HuH-7 (cell line): ENCODE results near the gene DAZL.
"Not testable (repeated sequence)": the region's sequence is repeated elsewhere in the genome, so short reads cannot be mapped to it uniquely, and the experiment has no call there.

Experiments
- DNase-seq: peaks from one replicate; pipeline ENCODE4 v3.0.0; 2011; ENCODE audit warnings: low spot score

The DAZL gene, protein sequence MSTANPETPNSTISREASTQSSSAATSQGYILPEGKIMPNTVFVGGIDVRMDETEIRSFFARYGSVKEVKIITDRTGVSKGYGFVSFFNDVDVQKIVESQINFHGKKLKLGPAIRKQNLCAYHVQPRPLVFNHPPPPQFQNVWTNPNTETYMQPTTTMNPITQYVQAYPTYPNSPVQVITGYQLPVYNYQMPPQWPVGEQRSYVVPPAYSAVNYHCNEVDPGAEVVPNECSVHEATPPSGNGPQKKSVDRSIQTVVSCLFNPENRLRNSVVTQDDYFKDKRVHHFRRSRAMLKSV

DNA sequence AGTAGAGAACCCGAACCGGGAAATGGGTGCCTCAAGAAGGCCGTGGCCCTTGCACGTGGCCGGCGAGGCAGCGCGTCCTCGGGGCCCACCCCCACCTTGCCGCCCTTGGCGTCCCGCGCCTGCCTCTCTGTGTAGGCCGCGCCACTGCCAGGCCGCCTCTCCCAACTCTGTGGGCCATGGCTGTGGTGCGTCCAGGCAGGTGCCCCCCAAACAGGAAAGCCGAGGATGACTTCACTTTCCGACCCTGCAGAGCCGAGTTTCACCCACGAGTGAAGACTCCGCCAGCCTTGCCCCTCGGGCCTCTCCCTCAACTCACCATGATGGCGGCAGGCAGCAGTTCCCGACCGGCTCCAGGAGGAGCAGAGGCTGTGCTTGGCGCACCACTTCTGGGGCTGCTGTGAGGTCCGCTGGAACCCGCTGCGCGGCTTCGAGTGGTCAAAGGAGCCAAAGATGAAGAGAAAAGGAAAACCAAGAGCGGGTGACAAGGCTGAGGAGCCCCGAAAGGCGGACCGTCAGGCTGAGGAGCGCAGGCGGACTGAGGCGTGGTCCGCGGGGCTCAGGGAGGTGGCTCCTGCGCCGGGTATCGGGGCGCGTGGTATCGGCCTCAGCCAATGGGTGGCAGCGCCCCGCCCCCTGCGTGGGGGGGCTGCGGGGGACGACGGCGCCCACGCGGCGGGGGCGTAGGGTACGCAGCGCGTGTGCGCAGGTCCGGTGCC, at the start of gene DAZL:
DAZL (minus strand) TSS at position 537 of the 716 bp plus-strand sequence; CDS start at position 319, 218 bp downstream.
- DNase-seq = no peak

DNA sequence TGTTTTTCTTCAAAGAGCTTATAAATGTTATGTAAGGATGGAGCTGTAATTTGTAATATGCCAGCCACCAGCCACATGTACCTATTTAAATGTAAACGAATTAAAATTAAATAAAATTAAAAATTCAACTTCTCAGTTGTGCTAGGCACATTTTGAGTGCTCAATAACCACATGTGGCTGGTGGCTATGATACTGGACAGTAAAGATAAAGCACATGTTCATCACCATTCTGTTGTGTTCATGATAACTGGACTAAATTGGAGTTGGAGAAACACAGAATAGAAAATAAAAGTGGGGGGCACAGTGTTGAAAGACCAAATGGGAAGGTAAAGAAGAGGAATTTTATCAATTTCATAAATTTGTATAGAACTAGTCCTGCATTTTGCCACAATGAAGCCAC, 49.8 kb upstream of the DAZL start:
- no peak for DNase-seq

DNA sequence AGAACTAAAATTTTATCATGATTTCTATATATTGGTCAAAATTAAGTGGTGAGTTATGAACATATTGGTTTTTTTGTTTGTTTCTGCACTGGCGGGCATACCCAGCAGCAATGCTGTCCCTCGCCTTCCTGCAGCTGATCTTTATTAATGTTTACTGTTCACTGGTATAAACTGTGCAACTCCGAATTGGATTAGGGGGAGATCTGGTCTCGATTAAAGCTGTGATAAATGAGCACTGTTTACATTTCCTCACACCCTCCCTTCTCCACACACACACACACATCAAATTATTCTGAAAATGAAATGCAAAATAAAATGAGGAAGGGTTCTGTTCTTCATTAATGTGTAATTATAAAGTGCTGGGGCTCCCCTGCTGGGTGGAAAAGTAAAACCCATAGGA, 48.5 kb upstream of the DAZL start:
- DNase-seq = no peak

DNA sequence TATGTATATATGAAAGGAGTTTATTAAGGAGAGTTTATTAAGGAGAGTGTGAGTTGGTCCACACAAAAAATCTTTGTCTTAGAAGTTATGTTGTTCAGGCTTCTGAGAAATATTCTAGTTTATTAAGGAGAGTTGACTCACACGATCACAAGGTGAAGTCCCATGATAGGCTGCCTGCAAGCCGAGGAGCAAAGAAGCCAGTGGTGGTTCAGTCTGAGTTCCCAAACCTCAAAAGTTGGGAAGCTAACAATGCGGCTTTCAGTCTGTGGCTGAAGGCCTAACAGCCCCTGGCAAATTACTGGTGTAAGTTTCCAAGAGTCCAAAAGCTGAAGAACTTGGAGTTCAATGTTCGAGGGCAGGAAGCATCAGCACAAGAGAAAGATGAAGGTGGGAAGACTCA, 42.4 kb upstream of the DAZL start:
- no peak for DNase-seq

DNA sequence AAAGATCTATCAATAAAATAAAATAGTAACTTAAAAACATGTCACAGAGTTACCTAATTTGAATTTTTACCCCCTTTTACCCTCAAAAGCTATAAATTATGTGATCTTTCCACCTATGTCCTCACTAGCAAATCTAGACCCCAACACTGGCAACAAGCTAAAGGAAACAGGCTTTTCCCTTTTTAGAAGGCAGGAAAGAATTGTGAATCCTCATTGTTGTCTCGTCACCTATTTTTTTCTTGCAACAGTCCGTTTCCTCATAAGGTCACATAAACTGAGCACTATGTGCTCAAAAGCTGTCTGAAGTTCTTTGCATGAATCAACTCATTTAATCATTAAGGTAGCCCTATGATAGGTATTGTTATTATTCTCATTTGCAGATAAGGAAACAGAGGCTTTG, 34.6 kb upstream of the DAZL start:
- no peak for DNase-seq

DNA sequence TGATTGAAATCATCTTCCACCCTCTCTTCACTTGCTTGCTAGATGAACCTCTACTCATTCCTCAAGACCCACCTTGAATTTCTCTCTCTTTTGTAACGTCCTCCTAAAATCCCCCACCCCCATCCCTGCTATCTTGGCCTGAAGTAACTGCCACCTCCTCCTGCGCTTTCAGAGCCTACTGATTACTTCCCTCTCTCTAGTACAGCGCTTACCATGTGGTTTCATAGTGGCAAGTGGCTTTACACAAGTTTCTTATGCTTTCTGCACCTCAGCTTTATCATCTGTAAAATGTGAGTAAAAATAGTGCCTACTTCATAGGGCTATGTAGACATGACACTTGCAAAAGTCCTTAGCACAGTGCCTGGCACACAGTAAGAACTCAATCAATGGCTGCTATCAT, 28.7 kb upstream of the DAZL start:
- DNase-seq = no peak

DNA sequence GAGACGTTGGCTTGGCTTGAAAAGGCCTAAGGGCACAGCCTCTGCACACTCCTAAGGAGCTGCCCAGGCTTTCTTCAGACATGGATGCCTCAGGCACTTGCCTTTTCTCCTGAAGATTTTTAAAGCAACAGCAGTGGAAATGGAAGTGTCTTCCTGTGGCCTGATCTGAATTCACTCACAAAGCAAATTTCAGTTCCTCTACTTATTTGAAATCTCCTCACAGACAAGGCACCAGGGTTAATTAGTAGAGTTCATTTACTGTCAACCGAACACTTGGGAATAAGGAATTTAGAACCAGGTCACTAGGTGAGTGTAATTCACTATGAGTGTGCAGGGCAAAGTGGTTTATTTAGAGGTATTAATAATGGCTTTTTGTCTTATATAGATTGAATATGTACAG, 27.2 kb upstream of the DAZL start:
- no peak for DNase-seq

DNA sequence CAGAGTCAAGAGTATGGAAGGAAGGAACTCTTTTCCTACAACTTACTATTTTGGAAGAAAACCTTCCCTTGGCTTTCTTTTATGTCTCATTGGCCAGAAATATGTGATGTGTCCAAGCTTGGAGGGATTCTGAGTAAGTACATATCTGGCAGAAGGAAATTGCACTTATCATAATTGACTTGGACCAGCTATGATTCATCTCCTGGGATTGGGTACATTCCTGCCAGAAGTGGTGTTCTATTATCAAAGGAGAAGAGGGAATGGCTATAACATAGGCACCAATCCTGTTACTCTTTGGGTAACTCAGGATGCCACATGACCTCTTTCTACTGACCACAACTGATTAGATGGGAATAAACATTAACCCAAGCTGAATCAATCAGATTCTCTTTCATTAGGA, 13.5 kb upstream of the DAZL start:
- no peak for DNase-seq

DNA sequence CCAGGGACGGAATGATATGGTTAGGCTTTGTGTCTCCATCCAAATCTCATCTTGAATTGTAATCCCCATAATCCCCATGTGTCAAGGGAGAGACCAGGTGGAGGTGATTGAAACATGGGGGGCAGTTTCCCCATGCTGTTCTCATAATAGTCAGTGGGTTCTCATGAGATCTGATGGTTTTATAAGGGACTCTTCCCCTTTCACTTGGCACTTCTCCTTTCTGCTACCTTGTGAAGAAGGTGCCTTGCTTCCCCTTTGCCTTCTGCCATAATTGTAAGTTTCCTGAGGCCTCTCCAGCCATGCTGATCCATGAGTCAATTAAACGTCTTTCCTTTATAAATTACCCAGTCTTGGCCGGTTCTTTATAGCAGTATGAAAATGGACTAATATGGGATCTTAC, 11.9 kb upstream of the DAZL start:
- DNase-seq = not testable (repeated sequence)

DNA sequence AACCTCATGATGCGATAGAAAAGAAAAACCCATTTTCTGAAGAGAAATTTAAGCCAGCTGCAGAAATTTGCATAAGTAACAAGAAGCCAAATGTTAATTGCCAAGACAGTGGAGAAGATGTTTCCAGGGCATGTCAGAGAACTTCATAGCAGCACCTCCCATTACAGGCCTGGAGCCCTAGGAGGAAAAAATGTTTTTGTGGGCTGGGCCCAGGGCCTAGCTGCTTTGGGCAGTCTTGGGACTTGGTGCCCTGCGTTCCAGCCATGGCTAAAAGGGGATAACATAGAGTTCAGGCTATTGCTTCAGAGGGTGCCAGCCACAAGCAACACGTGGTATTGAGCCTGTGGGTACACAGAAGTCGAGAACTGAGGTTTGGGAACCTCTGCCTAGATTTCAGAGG, 10.9 kb upstream of the DAZL start:
- no peak for DNase-seq

DNA sequence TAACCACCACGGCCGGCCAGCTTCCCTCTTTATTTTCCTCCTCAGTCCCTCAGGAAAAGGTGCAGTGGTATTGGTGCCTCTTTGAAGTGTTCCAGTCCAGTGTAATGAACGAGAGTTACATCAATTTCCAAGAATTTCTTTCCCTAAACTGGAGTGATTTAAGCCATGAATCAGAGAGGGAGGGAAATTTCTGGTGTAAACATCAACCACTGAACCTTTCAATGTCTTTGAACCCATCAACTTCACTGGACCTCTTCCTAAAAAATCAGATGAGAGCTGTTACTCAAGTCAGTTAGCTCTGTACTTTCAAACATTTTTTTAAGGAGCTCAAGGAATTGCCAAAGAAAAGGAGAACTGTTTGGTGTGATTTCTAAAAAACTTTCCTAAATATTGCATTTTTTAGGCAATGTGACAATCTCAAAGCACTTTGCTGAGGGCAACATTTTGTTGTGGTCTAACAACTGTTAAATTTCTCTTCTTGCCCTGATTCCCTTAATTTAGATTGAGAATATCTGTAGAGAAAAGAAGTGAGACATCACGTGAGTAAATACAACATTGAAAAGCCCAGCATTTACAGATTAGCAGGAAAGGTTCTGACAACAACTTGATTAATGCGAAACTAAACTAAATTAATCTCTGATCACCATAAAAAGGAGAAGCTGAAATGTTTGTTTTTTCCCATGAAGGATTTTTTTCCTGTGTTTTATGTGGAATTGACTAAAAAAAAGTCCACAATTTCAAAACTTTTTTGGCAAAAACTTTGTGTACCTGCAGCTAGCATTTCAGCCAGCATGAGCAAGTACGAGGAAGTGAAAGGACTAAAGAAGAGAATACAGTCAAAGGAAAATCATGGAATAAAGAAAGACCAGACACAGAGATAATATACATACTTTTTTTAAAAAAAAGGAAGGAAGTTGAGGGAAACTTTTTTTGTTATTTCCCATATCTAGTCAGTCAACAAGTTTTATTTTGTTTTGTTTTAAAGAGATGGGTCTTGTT, 9.1 kb upstream of the DAZL start:
- no peak for DNase-seq

DNA sequence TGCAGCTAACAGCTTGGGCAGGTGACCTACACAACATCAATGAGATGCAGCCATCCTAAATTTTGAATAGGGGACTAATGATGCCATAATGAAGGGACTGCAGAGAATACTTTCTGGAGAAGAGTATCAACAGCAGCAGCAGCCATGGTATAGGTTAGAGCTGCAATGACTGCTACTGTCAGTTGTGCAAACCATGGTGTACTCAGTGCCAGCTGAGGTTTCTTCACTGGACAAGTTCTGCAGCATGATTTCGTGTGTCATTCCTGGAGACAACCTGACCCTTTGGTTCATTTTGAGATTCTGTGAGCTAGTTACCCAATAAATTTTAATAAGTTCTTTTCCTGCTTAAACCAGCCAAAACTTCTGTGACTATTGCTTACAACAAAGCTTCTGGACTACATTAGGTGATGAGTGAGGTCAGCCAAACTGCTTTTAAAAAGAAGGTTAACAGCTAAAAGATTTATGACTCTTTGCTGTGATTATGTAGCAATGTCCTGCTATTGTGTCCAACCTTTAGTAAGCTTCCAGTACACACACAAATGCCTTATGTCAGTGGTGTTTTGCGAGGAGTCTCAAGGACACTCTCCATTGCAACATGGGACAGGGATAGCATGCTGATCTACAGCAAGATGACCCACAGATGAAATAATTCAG, 4.8 kb upstream of the DAZL start:
- no peak for DNase-seq

DNA sequence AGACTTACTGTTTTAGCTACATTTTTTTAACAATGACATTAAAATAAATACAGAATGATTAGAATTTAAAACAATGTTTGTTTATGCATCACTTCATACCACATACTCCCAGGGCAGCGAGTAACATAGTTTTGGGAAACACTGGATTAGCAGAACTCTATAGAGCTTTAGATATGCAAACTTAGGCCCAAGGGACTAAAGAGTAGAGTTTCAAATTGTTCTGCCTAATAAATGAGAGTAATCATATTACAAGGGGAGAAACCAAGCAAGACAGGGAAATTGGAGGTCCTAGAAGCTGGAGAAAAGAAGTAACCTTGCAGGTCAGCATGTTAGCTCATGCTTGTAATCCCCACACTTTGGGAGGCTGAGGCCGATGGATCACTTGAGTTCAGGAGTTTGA, 3.6 kb upstream of the DAZL start:
- DNase-seq = no peak

DNA sequence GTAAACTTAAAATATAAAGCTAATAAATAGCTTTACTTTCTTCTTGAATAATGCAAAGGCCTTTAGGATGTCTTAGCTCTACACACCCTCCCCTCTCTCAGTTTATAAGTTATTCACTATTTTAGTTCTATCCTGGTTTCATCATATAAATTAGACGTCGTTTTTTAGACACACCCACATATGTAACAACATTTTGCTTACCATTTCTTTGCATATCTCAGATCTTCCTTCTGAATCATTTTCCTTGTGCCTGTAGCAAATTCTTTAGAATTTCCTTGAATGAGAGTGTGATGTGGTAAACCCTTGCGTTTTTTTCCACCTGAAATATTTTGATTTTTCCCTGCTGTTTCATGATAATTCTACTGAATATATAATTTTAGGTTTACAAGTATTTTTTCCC, 2.5 kb upstream of the DAZL start:
- DNase-seq = no peak

DNA sequence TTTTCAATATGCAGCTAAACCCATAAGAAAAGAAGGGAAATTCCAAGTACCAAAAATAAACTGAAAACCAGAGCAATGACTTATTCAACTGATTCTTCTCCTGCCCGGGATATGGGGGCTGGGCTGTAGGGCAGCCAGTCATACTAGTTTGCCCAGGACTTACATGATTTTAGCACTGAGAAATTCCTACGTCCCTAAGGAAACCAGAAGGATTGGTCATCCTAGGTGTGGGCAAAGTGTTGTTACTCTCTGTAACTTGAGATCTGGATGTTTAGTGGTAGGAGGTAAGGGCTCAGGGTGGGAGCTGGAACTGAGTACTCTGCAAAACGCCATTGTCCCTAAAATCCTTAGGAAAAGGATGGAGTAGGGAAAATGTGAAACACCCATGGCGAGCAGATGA, 1.2 kb upstream of the DAZL start:
- DNase-seq = no peak

DNA sequence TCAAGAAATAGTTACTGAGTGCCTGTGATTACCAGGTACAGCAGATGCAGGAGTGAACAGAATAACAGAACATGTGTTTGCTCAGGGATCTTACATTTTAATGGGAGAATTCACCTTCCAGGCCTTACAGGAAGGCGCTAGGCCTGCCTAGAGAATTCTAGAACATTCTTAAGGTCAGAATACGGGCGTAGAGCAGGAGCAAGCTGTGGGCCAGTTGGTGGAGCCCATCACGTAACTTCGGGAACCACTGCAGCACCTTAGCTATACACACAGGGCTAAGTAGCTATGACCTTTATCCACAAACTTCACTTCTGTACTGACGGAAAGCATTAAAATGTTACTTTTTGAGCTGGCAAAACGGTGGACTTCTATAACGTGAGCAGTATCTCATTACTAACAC, 743 bp upstream of the DAZL start:
- no peak for DNase-seq

DNA sequence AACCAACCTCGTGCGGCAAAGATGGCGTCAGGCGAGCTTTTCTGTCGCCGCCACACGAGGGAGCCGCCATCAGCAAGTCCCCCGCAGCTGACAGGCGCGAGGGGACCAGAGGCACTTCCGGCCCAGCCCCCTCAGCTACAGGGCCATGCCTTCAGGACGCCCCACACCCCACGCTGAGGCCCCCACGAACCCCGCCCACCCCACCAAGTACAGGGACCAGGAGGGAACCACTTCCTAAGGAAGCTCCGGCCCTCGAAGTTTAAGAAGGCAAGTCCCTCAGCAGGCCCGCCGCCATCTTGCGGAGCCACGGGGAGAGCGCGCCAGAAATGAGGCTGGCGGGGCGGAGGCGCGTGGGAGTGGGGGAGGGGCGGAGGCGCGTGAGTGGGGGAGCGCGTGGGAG, 790 bp downstream of the DAZL start:
- no peak for DNase-seq

DNA sequence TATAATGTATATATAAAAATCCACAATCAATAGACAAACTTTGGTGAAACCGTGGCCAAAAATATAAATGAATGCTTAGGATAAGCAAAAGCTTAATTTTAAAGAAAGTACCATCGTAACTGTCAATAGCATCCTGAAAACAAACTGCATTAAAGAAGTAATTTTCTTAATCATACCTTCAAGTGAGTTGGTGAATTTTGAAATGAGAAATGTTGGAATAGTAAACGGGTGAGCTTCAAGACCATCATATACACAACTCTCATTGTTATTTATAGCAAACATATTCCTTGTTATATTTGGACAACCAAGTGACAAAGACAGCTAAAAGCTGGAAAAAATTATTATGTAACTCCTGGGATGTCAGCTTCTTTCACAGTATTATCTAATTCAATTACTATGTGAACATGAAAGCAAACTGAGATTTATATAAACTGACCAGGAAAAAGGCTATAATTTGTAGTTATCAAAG, 3.7 kb downstream of the DAZL start:
- no peak for DNase-seq

DNA sequence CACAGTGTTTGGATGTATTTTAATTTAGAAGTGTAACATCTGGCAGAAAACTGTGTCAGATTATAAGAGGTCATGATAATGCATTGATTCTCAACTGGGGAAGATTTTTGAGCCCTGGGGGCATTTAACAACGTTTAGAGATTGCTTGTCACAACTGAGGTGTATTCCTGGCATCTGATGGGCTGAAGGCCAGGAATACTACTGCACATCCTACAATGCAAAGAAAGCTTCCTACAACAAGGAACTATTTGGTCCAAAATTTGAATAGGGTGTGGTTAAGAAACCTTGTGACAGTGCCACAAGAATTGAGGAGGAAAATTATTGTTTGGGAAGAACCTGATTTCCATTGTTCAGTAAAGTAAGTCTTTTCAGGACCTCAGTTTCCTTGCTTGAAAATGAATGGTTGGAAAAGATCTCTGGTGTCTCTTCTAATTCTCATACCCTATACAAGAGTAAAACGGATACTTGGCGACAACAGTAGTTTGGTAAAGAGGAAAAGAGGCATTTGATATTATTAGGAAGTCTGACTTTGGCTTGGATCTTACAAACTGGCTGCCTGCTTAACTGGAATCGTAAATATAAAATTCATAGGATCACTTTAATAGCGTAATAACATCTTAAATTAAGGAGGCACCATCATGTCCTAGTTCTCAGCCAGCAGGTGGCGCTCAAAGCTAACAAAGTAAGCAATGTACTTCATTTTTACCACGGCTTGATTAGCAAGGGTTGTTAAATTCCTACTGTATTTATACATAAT, 4.3 kb downstream of the DAZL start:
- peak; percentile 75 for DNase-seq

DNA sequence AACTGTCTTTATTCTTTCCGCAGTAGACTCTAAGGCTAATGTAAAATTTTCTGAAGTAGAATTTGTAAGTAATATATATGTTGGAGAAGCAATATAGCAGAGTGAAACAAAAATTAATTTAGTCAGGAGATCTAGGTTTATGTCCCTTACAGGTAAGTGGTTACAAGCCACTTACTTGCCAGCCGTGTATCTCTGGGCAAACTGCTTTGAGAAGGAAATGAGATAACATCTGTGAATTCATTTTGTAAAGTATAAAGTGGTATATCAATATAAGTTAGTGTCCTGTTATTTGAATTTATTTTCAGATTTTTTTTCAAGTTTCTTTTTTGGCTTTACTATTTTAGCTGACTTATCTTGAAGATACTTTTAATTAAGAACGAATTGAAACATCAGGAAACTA, 5.5 kb downstream of the DAZL start:
- DNase-seq = no peak

DNA sequence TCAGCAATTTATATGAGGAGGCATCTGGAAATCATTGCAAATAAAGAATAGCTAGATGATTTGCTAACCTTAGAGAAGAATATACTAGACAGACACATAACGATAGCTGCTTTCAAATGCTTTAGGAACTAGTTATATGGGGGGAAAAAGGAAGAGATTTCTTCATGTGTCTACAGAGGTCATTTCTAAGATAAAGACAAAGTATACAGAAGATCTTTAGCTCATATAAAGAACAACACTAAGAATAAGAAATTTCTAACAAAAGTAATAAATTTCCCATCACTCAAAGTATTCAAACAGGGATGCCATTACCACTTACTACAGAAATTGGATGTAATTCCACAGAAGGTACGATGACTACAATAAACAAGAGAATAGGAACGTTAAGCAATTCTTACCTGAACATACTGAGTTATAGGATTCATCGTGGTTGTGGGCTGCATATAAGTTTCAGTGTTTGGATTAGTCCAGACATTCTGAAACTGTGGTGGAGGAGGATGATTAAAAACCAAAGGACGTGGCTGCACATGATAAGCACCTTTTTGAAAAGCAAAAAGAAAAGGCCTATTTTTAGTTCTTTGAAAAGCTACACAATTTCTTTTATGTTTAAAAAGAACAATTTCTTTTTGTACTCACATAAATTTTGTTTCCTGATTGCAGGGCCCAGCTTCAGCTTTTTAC, 8.7 kb downstream of the DAZL start:
- no peak for DNase-seq
